Fibroblast of peridontal ligament (primary cell): ENCODE data around the gene CPZ.
"Not testable (repeated sequence)": the region's sequence is repeated elsewhere in the genome, so short reads cannot be mapped to it uniquely, and the experiment has no call there.

Source experiments
- DNase-seq: peaks from one replicate; pipeline ENCODE4 v3.0.0-alpha.2; 2010; ENCODE audit errors: extremely low read depth

Gene CPZ

DNA sequence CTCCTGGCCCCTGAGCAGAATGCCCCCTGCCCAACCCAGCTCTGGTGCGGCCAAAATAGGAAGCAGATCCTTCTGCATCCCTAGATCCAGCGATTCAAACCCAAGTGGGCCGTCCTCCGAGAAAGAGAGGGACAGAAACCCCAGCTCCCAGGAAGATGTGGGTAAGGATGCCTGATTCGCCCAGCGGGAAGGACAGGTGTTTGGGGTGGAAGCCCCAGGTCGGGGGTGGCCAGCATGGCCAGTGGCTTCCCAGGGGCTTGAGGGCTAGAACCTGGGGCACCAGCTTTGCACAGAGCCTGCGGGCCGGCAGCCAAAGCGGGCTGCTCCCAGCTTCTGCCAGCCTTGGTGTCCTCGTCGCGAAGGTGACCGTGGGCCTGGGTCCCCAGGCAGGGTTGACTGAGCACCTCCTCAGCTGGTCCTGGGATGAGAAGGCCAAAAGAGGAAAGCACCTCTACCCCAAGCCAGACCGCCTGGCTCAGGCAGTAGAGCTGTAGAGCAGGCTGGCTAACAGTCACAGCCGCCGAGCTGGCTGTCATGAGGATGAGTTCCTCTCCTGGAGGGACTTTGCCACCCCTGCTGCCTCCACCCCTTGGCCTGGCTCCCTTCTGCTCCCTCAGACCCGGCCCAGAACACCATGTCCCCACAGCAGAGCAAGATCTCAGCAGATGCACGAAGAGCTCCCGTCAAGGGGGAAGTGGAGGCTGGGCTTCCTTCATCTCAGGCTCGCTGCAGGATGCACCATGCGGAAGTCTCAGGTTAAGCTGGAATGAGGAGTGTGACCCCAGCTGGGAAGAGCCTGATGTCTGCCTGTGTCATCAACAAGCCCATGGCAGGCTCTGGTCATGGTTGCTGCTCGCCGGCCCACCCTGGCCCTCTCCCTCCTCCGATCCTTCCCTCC is 59.9 kb downstream of the CPZ start:
- DNase-seq, result no peak

DNA sequence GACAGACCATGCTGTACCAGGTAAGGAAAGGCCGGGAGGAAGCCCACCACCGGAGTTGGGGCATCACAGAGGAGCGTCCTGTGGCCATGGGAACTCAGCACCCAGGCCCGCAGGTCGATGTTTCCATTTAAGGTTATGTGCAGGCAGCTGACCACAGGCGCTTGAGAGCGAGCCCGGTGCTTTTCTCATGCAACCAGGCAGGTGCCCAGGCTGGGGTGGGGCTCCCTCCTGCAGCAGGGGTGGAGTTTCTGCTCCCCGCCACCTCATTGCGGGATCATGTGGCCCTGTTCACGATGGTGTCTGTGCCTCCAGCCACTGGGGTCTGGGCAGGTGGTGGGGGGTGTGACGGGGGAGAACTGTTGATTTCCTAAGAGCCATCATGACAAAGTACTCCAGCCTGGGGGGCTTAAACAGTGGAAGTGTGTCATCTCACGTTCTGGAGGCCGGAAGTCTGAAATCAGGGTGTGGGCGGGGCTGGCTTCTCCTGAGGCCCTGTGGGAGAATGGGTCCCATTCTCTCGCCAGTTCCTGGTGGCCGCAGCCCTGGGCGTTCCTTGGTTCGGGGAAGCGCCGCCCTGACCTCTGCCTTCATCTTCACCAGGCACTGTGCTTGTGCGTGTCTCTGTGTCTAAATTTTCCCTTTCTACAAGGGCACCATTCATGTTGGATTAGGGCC is 60.9 kb downstream of the CPZ start:
- no peak for DNase-seq

DNA sequence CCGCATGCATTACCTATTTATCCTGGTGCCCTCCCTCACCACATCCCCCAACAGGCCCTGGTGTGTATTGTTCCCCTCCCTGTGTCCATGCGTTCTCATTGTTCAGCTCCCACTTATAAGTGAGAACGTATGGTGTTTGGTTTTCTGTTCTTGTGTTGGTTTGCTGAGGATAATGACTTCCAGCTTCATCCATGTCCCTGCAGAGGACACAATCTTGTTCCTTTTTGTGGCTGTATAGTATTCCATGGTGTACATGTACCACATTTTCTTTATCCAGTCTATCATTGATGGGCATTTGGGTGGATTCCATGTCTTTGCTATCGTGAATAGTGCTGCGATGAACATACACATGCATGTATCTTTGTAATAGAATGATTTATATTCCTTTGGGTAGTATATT is 61.6 kb downstream of the CPZ start:
- DNase-seq, result not testable (repeated sequence)

DNA sequence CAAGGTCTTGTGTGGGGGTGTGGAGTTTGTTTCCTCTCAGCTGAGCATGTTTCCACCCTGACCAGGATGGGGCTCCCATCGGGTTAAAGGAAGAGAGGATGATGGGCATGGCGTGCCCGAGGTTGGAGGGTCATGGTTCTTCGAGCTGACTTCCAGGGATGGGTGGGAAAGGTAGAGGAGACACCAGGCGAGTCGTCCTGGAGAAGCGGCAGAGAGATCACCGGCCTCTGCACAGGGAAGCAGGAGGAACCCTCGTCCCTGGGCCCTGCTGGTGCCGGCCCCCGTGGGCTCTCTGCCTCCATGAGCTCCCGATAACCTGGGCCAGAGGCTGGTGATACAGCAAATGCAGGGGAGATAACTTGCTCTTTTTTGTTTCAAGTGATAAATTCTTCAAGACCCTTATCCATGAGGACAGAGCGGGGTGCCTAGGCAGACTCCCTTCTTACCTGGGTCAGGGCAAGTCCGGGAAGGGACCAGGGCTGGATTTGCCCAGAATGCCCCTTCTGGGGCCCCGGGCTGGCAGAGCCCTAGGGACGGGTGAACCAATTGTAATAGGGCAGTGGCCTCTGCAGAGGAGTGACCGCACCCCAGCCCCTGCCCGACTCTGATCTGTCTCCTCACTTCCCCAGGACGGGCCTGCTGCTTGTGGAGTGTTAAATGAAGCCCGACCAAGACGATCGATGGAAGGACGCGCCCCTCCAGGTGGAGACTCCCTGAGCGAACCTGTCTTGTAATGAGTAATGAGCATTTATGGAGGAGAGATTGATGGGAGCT is 63.0 kb downstream of the CPZ start:
- DNase-seq, result no peak

DNA sequence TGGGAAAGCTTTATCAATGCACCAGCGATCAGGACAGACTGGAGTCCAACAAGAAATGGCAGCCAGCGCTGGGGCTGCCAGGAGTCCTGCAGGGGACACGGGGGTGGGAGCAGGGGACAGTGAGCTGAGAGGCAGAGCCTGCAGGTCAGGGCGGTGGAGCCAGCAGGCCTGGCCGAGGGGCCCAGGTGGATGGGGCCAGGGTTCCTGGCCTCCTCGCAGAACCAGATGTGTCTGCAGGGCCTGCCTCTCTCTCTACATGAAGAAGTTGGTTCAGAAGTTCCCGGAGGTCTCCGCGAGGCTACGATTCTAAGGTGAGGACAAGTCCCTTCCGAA is 63.6 kb downstream of the CPZ start:
- no peak for DNase-seq

DNA sequence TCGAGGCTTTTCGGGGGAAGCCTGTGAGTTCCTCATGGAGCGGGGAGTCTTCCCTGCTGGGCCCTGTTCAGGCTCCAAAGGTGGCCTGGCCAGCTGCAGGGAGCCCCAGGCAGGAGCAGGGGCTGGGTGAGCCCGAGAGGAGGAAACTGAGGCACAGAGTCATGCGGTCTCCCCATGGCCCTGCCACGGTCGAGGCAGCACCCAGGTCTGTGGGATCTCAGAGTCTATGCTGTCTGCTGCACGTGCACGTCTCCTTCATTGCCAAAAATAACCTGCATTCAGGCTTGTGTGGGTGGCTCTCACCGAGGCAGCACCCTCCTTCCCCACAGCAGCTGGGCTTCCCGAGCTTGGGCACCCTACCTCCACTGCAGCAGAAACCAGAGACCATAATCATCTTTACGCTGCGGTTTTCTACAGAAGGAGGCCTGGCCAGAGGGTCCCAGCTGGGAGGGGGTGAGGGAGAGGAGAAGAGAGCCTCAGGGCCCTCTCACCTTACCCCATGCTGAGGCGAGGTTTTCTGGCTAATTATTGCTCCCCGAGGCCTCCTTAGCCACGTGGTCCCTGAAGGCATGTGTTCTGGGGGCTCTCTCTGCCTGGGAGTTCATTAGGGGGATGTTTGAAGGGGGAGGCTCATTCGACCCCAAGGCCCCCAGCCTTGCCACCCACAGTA is 64.3 kb downstream of the CPZ start:
- no peak for DNase-seq

DNA sequence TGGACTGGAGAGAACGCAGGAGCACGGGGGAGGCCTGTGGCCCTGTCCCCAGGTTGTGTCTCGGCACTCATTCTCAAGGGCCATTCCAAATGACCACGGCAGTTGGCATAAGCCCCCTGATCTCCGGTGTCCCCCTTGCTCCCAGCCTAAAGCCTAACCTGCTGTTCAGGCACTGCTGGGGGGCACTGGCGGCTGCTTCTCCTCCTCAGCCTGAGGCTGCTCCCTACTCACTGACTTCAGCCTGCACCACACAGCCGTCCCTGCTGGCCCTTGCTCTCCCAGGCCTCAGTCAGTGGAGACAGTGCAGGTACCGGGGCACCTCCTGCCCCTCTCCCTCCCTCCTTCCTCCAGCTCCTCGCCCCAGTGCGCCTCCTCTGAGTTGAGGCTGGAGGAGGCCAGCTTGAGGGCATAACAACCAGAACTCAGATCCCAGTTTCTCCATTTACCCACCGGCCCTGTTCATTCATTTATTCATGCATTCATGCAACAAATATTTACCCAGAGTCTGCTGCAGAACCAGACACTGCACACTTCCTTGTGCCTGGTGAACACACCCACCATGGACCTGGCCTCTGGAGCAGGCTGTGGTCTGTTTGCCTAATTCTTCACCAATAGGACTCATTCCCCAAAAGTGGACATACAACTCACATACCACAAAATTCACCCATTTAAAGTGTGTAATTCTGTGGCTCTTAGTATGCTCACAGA is 65.0 kb downstream of the CPZ start:
- DNase-seq, result no peak

DNA sequence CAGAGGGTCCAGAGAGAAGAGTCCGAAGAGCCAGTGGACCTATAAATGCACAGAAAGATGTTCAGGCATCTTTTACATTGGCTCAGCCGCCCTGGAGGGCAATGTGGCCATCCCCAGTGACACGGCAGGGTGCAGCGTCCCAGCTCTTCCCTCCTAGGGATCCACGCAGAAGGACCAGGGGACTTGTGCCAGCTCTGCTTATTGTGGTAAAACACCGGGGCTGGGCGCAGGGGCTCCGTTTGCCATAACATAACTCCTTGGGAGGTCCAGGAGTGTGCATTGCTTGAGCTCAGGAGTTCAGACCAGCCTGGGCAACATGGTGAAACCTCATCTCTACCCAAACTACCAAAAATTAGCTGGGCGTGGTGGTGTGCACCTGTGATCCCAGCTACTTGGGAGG is 70.2 kb downstream of the CPZ start:
- DNase-seq, result no peak

DNA sequence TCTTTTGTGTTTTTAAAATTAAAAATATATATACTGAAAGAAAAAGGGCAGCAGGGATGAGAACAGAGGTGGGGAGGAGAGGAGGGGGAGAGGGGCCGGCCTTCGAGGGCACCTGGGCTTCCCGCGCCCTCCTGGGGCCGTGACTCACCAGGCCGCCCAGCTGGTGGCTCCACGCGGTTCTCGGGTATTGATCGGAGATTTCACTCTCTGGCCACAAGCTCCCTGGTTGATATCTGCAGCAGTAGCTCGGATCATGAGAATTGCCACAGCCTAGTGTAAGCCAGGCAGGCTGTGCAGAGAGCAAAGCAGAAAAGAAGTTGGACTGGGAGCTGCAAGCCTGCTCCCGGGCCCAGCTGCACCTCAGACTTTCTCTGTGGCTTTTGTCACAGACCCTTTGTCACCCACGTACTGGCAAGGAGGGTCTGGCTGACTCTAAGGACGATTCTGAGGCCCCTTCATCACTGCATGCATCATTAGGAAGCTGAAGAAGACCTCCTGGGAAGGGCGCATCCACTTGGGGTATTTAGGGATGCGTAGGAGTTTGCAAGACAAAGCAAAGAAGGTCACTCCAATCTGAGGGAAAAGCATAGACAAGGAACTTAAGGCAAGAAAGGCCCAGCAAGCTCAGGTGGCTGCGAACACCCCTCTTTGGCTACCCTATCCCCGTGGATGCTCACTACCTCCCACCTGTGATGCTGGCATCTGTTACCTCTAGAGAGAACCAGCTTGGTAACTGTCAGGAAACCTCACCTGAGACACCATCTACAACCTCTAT is 71.7 kb downstream of the CPZ start:
- DNase-seq, result no peak

DNA sequence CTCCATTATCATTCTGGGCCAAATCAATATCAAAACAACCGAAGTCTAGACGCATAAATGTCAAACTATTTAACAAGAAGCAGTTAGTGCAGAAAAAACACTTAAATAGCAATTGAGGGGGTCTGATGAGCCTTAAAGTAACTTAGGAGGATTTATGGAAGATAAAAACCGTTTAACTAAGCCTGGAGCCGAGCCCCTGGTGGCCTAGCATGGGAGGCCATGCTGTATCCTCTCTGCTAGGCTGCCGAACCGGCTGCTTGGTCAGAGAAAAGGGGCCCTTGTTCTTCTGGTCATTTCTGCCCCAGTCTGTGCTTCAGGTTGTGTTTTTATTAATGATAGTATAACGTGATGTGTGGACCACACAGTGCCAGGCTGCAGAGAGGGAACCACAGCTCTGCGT is 72.4 kb downstream of the CPZ start:
- DNase-seq, result no peak

DNA sequence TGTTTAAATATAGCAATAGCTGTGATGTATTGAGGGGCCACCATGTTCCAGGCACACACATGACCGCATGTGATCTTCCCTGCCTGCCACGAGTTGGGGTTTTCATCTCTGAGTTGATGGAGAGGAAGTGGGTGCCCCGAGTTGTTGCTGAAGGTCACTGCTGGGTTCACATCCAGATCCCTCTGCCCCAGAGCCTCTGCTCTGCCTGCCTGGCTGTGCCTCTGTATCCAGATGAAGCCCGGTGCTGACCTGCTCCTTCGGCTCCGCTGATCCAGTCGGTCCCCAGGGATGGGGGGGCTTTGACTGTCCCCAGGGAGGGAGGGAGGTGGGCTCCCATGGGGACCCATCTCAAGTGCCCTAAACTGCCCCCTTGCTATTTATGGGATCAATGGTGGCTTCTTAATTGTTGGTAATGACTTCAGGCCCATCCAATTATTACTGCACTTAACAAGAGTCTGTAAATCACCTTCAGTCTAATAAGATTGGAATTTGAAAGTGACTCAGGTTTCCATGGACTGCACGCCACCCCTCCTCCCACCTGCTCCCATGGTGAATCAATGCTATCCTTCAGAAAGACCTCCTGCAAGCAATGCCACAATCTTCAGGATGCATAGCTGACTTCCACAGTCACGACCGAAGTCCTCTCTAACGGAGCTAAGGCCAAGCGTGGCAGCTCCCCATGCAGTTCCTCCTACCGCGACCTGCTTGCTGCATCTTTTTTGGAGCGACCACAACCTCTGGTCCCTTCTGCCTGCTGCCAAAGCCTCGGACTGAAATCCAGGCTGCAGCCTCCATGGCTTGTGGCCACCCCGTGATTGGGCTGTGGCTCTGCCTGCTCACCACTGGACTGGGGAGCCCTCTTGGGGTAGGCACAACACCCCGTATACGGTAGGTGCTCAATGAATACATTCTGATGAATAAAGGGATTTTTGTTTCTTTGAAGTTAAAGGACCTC is 73.1 kb downstream of the CPZ start:
- DNase-seq, result no peak

DNA sequence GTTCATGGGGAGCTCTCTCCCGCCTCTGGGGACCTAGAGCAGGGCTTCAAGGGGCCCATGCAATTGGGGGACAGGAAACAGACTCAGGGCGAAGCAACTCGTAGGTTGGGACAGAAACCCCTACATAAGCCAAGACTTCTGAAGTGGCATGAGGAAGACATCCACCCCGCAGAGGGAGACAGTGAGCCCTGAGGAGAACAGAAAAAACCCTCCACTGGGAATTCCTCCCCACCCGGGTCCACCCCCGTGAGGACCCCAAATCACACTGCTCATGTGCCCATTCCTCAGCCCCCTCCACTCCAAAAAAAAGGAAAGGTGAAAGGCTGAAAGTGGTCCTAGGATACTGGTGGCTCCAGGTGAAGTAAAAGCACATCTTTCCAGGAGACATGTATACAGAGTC is 74.0 kb downstream of the CPZ start:
- DNase-seq, result no peak
